Liver (tissue), 9 donors: ENCODE measurements around the gene NBPF1. TPM values are rescaled to one million over a fixed set of nuclear protein-coding genes. Genes with fewer than 3 reads are reported as not detected.
"Not testable (repeated sequence)": the region's sequence is repeated elsewhere in the genome, so short reads cannot be mapped to it uniquely, and the experiment has no call there.

Experiments
- DNase-seq: peaks from one replicate; pipeline ENCODE4 v3.0.0-alpha.2; 2017; ENCODE audit warnings: low spot score
- H3K27ac ChIP-seq, 2 donors: one replicate each; pipeline ENCODE4 v1.7.0; 2013; ENCODE audit warnings: inconsistent platforms in 2 of 2, low read length in 2 of 2, control low read depth in 1 of 2, low read depth in 1 of 2, mild to moderate bottlenecking in 1 of 2
- H3K27me3 ChIP-seq, 4 donors: one replicate each; pipeline versions ENCODE4 v1.6.1 to v1.7.0; 2013; ENCODE audit warnings: low read length in 3 of 4, inconsistent platforms in 1 of 4, mild to moderate bottlenecking in 1 of 4, moderate library complexity in 1 of 4; ENCODE audit not compliant: control insufficient read depth in 4 of 4, insufficient read depth in 4 of 4
- H3K36me3 ChIP-seq, 4 donors: one replicate each; pipeline versions ENCODE4 v1.6.1 to v1.7.0; 2013; ENCODE audit warnings: low read length in 3 of 4, mild to moderate bottlenecking in 3 of 4, low read depth in 1 of 4, moderate library complexity in 1 of 4; ENCODE audit not compliant: control insufficient read depth in 4 of 4, insufficient read depth in 3 of 4
- H3K4me1 ChIP-seq, 4 donors: one replicate each; pipeline versions ENCODE4 v1.6.1 to v1.7.0; 2013; ENCODE audit warnings: low read length in 3 of 4, mild to moderate bottlenecking in 3 of 4, moderate library complexity in 1 of 4; ENCODE audit not compliant: control insufficient read depth in 4 of 4, insufficient read depth in 4 of 4
- H3K4me3 ChIP-seq, 3 donors: one replicate each; pipeline versions ENCODE4 v1.6.1 to v1.7.0; 2013; ENCODE audit warnings: low read length in 3 of 3, control low read depth in 1 of 3, low read depth in 1 of 3, mild to moderate bottlenecking in 1 of 3
- H3K9ac ChIP-seq, 2 donors: one replicate each; pipeline ENCODE4 v1.7.0; 2013; ENCODE audit warnings: low read length in 2 of 2, mild to moderate bottlenecking in 2 of 2, moderate library complexity in 2 of 2, control low read depth in 1 of 2, low read depth in 1 of 2
- H3K9me3 ChIP-seq, 4 donors: one replicate each; pipeline versions ENCODE4 v1.6.1 to v1.7.0; 2013; ENCODE audit warnings: low read length in 3 of 4; ENCODE audit not compliant: control insufficient read depth in 4 of 4
- JUND ChIP-seq, 2 donors: IDR thresholded peaks; 2 replicates each; pipeline ENCODE4 v1.6.1; 2016; ENCODE audit warnings: antibody characterized with exemption in 2 of 2
- WGBS: extraction: QIAGEN DNeasy Blood & Tissue Kit; methylation state at CpG from one replicate; pipeline ENCODE4 v1.1.7; 2013; 5-methylcytosine and 5-hydroxymethylcytosine counted together
- polyA plus RNA-seq, 2 donors: library from polyadenylated mRNA; stranded (reverse) in 1 of 2; unstranded in 1 of 2; fragments of 200-250 nt in 1 of 2; fragments of >200 nt in 1 of 2; fragmentation: Nextera tagmentation in 1 of 2; extraction: Ambion mirVana in 1 of 2; gene quantifications; one replicate each; pipeline versions ENCODE4 v1.2.1 to v1.2.3, GENCODE V29; 2013 to 2015
- total RNA-seq, 2 donors: library from RNA; depleted of rRNA; stranded (reverse); fragments of >200 nt; gene quantifications; one replicate each; pipeline ENCODE4 v1.2.3, GENCODE V29; 2014
- TF ChIP-seq, protein P1 (sequence below): IDR thresholded peaks from 2 replicates; pipeline ENCODE4 v1.6.1; 2016; ENCODE audit warnings: antibody characterized with exemption
- donor health status: healthy.
- donor health status: healthy.
- donor health status: healthy.
- donor health status: healthy.
- donor health status: healthy.

The NBPF1 gene
- total and polyA plus RNA-seq, 4 donors, result 8.0 to 16.4 (median 10.8) TPM

DNA sequence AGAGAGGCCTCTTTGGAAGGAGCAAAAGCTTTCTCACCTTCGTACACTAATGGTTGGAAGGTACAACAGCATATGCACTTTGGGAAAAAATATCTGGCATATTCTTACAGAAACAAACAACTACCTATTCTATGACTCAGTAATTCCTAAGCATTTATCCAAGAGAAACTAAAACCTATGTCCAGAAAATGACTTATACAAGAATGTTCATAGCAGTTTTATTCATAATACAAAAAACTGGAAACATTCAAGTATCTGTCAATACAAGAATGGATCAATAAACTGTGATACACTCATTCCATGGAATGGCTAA lies 8.2 kb downstream of the NBPF1 start:
- no peak for DNase-seq

DNA sequence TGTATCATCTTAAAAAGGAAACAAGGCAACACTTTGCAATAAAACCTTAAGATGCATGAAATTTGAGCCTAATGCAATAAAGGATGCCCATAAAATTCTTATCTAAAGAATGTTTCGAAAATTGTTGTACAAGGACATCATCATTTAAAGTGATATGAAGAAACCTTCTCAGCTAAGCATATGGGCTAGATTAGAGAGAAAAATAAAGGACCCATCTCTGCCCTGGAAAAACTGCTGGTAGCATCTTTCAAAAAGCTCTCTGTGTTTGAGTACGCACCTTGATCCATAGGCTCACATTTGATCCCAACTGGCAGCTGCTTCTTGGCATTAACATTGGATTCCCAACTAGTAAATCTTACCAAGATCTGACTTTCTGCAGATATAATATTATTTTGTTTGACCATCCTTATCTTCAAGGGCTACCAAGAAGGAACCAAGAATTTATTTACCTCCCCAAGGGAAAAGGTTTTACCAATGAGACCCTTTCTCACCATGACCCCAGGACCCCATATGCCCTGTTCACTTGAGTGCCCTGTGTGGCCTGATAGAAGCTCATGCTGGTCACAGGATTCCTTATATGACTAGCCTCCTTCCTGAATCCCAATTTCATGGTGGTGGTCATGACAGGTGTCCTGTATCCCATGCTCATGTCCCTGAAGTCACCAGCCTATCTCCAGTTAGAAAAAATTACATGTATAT lies 8.7 kb downstream of the NBPF1 start:
- not testable (repeated sequence) for H3K27ac ChIP-seq, H3K36me3 ChIP-seq, H3K9ac ChIP-seq, H3K27me3 ChIP-seq, H3K9me3 ChIP-seq, H3K4me3 ChIP-seq, DNase-seq
- peaks cover 10 to 30% (median 19%) of the 10 kb centered on the region in 4 donors for H3K4me1 ChIP-seq
- 91% methylated on average over 1 of the region's 2 CpGs for WGBS

More for the DNA sequence above, 8.2 kb downstream of the NBPF1 start:
- TF ChIP-seq JUND (IDR thresholded peaks at IDR 0.05), result peak; percentile 8 to 41
- TF ChIP-seq, protein P1, sequence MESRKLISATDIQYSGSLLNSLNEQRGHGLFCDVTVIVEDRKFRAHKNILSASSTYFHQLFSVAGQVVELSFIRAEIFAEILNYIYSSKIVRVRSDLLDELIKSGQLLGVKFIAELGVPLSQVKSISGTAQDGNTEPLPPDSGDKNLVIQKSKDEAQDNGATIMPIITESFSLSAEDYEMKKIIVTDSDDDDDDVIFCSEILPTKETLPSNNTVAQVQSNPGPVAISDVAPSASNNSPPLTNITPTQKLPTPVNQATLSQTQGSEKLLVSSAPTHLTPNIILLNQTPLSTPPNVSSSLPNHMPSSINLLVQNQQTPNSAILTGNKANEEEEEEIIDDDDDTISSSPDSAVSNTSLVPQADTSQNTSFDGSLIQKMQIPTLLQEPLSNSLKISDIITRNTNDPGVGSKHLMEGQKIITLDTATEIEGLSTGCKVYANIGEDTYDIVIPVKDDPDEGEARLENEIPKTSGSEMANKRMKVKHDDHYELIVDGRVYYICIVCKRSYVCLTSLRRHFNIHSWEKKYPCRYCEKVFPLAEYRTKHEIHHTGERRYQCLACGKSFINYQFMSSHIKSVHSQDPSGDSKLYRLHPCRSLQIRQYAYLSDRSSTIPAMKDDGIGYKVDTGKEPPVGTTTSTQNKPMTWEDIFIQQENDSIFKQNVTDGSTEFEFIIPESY, result no peak
- H3K9me3 ChIP-seq, result no peaks in the 10 kb centered on the region
- no peak overlapping the region for H3K4me3 ChIP-seq
- H3K9ac ChIP-seq, result no peak overlapping the region
- no peaks in the 10 kb centered on the region for H3K27me3 ChIP-seq
- no peak overlapping the region for H3K27ac ChIP-seq
- H3K4me1 ChIP-seq, result peaks cover 10 to 30% (median 19%) of the 10 kb centered on the region in 4 donors
- H3K36me3 ChIP-seq, result peaks cover 0 to 6% (median 3%) of the 10 kb centered on the region in 4 donors
- 90% methylated on average over 1 of the region's 1 CpG for WGBS

DNA sequence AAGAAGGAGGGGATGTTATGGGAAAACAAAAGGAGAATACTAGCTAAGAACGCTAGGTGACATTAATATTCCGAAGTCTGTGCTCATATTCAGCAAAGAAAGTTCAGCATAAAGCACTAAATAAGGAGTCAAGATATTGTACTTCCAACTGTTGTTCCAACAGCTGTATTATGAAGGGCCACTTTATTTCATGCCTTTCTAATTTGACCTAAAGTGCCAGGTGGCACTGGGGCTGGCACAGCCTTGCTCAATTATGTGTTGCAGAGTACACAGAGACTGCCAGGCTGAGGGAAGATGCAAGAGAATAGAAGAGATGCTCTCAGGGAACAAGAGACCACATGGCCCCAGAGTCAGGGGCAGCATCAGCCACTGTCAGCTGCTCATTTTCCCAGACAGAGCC lies 9.7 kb downstream of the NBPF1 start:
- 91% methylated on average over 2 of the region's 2 CpGs for WGBS
- not testable (repeated sequence) for H3K9me3 ChIP-seq, H3K36me3 ChIP-seq, H3K27ac ChIP-seq, H3K27me3 ChIP-seq, DNase-seq, H3K4me3 ChIP-seq, H3K9ac ChIP-seq
- peaks cover 8 to 30% (median 19%) of the 10 kb centered on the region in 4 donors for H3K4me1 ChIP-seq

DNA sequence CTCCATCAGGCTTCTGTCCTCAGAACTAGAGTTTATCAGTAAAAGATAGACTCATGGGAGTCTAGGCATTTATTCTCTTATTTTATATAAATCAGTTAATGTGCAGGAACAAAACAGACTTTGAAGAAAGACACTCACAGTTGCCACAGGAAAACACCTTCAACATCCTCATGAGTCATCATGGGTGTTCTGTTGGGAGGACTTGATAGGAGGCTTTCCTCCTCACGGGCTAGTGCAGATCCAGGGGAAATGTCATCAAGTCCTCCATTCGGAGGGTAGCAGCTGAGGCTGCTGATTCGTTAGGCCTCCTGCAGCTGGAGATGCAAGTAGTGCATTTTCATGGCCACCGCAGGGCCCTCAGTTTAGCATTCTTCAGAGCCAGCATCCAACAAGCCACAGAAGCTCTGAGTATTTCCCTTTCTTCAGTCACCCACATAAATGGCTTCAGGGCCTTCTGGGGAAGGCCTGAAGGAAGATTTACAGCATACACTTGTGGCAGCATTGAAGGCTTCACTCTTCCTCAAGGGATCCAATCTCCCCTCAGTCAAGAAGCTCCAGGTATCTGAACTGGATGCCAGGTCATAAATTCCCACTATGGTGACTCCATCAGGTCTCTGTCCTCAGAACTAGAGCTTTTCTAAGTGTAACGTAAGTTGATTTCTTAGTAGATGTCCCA lies 10.9 kb downstream of the NBPF1 start:
- not testable (repeated sequence) for H3K27ac ChIP-seq, H3K4me3 ChIP-seq, DNase-seq, H3K9me3 ChIP-seq, H3K9ac ChIP-seq, H3K36me3 ChIP-seq, H3K27me3 ChIP-seq
- WGBS, result 97% methylated on average over 2 of the region's 5 CpGs
- H3K4me1 ChIP-seq, result peaks cover 1 to 18% (median 13%) of the 10 kb centered on the region in 4 donors

DNA sequence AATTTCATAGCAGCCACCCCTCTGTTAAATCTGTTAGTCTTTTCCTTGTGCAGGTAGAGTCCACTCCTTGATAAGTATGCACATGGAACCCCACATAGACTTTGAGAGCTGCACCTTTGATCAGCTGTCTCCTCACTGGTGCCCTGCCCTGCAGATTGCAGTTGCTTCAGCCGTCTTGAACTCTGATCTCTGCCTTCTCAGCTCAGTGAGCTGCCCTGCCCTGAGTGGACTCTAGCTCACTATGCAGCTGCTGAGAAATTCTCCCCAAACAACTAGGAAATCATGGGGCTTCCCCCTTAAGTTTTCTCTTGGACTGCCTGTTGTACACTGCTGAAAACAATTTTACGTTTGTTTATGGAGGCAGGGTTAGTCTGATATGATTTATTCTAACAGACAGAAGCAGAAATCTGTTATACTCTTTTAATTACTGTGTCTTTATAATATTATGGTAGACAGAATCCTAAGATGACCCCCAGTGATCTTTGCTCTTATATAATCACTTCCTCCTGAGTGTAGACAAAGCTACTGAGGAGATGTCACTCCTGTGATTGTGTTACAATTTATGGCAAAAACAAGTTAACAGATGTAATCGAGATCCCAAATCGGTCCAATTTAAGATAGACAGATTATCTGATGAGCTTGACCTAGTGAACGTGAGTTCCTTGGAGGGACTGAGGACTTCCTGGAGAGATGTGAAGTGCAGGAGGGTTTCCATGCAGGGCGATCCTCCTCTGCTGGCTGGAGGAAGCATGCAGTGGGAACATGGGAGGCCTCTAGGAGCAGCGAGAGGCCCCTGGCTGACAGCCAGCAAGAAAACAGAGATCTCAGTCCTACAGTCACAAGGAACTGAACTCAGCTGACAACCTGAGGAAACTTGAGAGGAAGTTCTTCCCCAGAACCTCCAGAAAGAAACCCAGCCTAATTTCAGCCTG lies 12.2 kb downstream of the NBPF1 start:
- not testable (repeated sequence) for H3K9me3 ChIP-seq, H3K27ac ChIP-seq, DNase-seq, H3K36me3 ChIP-seq, H3K27me3 ChIP-seq, H3K4me3 ChIP-seq, H3K9ac ChIP-seq
- H3K4me1 ChIP-seq, result peaks cover 0 to 14% (median 9%) of the 10 kb centered on the region in 4 donors
- 65% methylated on average over 3 of the region's 7 CpGs for WGBS

DNA sequence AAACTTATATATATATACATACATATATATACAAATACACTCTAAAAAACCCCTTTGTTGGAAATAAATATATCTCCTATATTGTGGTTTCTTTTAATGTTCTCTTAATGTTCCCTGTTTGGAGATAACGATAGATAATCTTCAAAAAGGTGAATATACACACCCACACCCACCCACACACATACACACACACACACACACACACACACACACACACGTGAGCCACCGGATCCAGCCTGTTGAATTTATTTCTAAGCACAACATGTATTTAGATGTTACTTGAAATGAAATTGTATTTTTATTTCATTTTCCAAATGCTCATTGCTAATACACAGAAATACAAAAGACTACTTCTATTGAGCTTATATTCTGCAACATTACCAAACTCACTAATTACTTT lies 14.0 kb downstream of the NBPF1 start:
- not testable (repeated sequence) for H3K27me3 ChIP-seq, DNase-seq, H3K9me3 ChIP-seq, H3K36me3 ChIP-seq, H3K4me3 ChIP-seq, H3K9ac ChIP-seq, H3K27ac ChIP-seq, H3K4me1 ChIP-seq
- 94% methylated on average over 3 of the region's 3 CpGs for WGBS

DNA sequence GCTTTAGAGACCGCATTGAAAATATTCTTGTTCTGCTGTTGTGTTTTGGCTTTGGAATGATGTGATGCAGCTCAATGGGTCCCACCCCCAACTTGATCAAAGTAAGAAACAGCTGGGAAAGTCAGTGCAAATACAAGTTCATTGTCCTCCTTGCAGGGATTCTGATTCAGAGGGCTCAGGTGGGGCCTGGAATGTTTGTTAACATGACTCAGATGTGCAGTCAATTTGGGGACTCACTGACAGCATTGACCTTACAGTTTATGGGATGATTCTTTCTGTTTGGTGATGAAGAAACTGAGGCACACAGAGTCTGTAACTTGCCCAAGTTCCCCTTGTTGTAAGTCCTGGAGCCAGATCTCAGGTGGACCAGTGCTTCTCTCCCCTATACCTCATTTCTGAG lies 18.1 kb downstream of the NBPF1 start:
- not testable (repeated sequence) for H3K4me3 ChIP-seq, H3K9me3 ChIP-seq, H3K27ac ChIP-seq, H3K4me1 ChIP-seq, H3K27me3 ChIP-seq, DNase-seq, H3K36me3 ChIP-seq, H3K9ac ChIP-seq
- 100% methylated on average over 1 of the region's 1 CpG for WGBS
